Measurements from ENCODE around the gene SLC36A3.
A peak's percentile ranks its signal among the peaks of the same experiment; 100 is the strongest.

The SLC36A3 gene

DNA sequence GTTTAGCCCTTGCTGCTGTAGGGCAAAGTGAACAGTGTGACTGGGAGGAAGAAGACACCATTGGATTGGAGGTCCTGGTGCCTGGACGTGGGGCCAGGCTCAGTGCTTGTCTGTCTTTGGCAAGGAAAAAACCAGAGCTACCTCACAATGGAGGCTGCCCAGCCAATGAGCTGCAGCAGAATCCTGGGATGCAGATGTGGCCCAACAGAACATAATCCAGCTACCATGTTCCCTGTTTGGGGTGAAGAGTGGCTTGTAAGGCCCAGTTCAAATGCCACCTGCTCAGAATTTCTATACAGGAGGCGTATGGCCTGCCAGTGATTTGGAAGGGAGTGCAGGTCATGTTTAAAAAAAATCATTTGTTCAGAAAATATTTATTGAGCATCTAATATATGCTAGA lies at the start of gene SLC36A3:
Gene SLC36A3 (minus strand): TSS at position 101 of the 400 bp plus-strand sequence. CDS start 412 bp downstream, outside the sequence.
- H3K4me3 ChIP-seq (ENCODE audit: low read depth, low read length) = no peak within 1 kb of the TSS
- no peak for DNase-seq (ENCODE audit: low read depth)

DNA sequence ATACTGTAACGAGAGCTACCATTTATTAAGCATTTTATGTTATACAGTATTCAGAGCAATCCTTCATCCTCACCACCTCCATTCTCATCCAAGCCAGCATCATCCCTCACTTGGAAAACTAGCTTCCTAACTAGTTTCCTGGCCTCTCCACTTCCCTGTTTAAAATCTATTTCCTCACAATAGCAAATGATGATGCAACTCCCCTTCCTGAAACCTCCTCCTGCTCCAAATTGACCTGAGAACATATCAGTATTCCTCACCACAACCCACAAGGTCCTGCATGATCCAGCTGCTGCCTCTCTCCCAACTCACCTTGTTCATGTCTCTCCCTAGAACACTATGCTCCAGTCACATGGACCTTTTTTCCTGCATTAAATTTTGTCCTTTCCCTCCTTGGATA lies 48.1 kb upstream of the SLC36A3 start:
- no peak for DNase-seq (ENCODE audit: low read depth)
- H3K4me3 ChIP-seq (ENCODE audit: low read depth, low read length) = no peak overlapping the region

DNA sequence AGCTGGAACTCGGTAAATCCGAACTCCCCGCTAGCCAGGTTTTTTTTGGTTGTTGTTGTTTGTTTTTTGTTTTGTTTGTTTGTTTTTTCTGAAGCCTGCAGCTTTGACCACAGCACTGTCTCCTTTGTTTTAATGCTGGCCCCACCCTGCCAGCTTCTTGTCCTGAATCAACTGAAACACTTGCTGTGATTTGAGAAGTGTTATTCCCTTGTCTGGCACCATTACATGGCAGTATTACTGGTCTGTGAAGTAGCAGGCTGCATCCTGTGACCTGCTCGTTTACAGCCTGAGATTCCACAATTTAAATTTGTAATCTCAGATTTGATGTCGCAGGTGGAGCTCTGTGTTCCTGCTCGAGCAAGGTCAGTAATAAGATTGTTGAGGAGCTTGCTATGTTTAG lies 45.2 kb upstream of the SLC36A3 start:
- no peak overlapping the region for H3K4me3 ChIP-seq (ENCODE audit: low read depth, low read length)
- no peak for DNase-seq (ENCODE audit: low read depth)

- H3K4me3 ChIP-seq (ENCODE audit: low read depth, low read length) = no peak within 1 kb of the TSS
- no peak for DNase-seq (ENCODE audit: low read depth)
Measured at GRCh38 chr5:151347369-151347768, 43.8 kb upstream of the SLC36A3 start, which contains the start of gene SLC36A2. TSS of gene SLC36A2 (minus strand) at chr5:151347559. CDS start at chr5:151347460, 99 bp downstream.

- no peak overlapping the region for H3K4me3 ChIP-seq (ENCODE audit: low read depth, low read length)
- DNase-seq (ENCODE audit: low read depth) = no peak
Measured at GRCh38 chr5:151345808-151346478, 42.4 kb upstream of the SLC36A3 start.

DNA sequence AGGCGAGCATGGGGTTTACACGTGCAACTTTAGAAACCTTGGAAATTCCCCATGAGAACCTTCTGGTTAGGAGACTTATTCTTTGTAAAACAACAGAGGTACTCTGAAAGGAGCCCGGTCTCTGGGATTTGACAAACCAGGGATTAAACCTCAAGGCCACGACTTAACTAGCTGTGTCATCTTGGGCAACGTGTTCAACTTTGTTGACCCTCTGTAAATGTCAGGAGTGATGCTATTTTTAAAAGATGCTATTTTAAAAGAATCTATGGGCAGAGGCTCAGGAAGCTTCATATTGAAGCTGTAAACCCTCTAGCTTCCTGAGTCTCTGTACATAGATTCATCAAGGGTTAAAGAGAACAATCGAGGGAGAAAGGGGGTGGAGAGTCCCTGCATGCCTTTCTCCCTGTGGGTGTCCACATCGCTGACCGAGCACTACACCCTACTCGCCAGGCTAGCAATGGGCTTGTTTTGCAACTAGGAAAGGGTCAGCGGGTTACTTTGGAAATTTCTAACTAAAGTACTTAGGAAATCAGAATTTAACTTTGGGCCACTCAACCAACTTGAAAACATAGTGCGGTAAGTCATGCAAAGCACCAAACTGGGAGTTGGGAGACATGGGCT lies 41.7 kb upstream of the SLC36A3 start:
- no peak for DNase-seq (ENCODE audit: low read depth)
- no peak overlapping the region for H3K4me3 ChIP-seq (ENCODE audit: low read depth, low read length)

- no peak for DNase-seq (ENCODE audit: low read depth)
- no peak overlapping the region for H3K4me3 ChIP-seq (ENCODE audit: low read depth, low read length)
Measured at GRCh38 chr5:151344088-151344487, 40.5 kb upstream of the SLC36A3 start.

- no peak for DNase-seq (ENCODE audit: low read depth)
- no peak overlapping the region for H3K4me3 ChIP-seq (ENCODE audit: low read depth, low read length)
Measured at GRCh38 chr5:151340004-151340403, 36.4 kb upstream of the SLC36A3 start.

DNA sequence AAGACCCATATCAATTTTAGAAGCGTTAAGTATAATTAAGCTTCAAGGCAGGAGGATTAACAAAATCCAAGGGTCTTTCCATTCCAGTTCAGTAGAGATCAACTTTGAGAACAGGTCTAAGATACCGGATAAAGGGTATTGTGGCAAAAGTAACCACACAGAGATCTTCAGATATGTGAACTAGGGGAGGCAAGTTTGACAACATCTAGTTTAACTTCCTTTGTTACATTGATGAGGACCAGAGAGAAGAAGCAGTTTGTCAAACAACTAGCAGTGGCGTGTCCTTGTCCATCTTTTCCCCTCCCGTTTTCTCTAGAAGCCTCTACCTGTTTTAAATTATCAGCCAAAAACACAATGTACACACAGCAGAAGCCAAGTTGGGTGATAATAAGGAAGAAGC lies 35.2 kb upstream of the SLC36A3 start:
- DNase-seq (ENCODE audit: low read depth) = no peak
- no peak overlapping the region for H3K4me3 ChIP-seq (ENCODE audit: low read depth, low read length)

- H3K4me3 ChIP-seq (ENCODE audit: low read depth, low read length) = no peak overlapping the region
- no peak for DNase-seq (ENCODE audit: low read depth)
Measured at GRCh38 chr5:151332857-151333256, 29.3 kb upstream of the SLC36A3 start.

- DNase-seq (ENCODE audit: low read depth) = no peak
Measured at GRCh38 chr5:151328734-151329133, 25.2 kb upstream of the SLC36A3 start.

DNA sequence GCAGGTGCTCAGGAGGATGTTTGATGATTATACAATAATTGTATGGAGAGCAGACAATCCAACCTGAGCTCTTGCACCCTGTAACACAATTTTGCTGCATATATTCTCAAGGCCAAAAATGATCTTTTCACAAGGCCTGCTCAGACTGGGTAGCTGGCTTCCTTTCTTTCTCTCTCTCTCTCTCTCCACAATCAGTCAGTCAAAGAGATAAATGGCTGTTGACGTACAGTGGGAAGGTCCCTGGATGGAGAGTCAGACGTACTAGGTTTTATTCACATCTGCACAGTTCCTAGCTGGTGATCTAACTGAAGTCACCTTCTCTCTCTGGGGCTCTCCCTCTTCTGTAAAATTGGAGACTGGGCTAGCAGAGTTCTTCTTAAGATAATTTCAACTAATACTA lies 24.0 kb upstream of the SLC36A3 start:
- no peak for DNase-seq (ENCODE audit: low read depth)
- H3K4me3 ChIP-seq (ENCODE audit: low read depth, low read length) = no peak overlapping the region

More at GRCh38 chr5:151328734-151329133, 25.2 kb upstream of the SLC36A3 start:
- H3K4me3 ChIP-seq (ENCODE audit: low read depth, low read length) = no peak overlapping the region

- no peak for DNase-seq (ENCODE audit: low read depth)
- H3K4me3 ChIP-seq (ENCODE audit: low read depth, low read length) = no peak overlapping the region
Measured at GRCh38 chr5:151326266-151326665, 22.7 kb upstream of the SLC36A3 start.

GRCh38 chr5:151320481-151320880 lies 16.9 kb upstream of the SLC36A3 start:
- DNase-seq (ENCODE audit: low read depth) = no peak
- H3K4me3 ChIP-seq (ENCODE audit: low read depth, low read length) = no peak overlapping the region

DNA sequence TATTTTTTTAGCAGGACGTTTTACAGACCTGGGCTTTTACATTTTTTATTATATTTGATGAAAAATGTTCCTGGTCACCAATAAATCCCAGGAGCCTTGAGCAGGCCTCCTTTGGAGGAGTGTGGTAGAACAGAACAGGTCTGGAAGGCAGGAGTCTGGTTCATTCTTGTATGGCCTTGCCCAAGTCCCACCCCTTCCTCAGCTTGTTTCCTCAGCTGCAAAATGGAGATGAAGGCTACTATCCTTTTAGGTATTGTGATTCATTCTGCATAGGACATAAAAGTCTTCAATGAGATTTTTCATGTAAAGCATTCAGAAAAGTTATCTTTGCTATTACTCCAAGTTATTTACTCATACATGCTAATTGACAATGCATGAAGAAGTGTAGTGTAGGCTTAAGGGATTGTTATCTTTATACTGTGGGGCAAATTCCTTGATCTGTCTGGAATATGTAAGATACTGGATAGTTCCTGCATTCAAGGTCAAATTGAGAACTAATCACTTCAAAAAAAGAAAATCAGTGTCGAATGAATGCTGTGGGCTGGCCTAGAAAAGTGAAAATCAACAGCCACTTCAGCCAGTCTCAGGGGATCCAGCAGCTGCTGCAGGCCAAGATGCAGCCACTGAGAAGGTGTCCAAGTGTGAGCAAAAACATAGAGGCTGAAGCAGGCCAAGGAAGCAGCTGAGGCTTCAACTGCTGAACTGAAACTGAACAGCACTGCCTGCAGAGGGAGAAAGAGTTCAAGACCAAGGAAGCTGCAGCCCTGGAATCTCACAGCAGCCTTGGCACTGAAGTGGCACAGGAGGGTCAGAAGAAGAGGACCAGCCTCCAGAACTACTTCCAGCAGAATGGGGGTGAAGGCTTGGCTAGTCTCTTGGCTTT lies 15.5 kb upstream of the SLC36A3 start:
- peak; percentile 2 for DNase-seq (ENCODE audit: low read depth)

DNA sequence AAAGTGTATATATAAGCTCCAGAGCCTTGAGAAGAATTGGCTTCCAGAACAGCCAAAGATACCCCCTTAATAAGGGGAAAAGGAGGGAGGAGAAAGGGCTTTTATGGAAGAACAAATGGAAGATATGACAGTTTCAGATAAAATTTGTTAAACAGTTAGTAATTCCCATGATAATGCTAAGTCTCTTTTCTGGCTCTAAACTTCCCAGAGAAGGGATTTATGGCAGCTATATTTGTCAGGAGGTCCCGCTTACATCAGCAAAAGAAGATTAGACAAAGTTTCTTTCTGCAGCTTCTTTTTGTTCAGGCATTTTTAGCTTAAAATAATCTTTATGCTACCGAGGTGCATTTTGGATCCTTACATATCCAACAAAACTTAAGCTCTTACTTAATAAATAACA lies 14.3 kb upstream of the SLC36A3 start:
- DNase-seq (ENCODE audit: low read depth) = no peak
- no peak overlapping the region for H3K4me3 ChIP-seq (ENCODE audit: low read depth, low read length)

More for the DNA sequence above, 15.5 kb upstream of the SLC36A3 start:
- no peak overlapping the region for H3K4me3 ChIP-seq (ENCODE audit: low read depth, low read length)

DNA sequence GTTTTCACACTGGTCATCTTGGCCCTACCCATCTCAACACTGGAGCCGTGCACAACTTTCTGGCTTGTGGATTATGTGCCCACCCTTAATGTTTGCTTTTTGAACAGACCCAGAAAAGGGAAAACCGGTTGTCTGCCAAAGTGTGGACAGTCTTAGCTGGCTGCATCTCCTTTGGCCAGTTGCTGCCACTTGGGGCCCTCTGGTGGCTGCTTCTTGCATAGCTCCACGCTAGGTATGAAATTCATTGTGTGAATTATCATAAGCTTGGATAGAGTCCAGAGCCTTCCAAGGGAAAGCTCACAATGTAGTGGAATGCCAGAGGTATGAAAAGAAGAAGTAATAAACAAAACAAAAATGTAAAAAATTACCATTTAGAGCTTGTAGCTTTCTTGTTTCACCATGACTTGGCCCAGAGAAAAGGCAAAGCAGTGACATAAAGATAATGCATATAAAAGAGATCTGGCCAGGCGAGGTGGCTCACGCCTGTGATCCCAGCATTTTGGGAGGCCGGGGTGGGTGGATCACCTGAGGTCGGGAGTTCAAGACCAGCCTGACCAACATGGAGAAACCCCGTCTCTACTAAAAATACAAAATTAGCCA lies 12.5 kb upstream of the SLC36A3 start:
- H3K4me3 ChIP-seq (ENCODE audit: low read depth, low read length) = no peak overlapping the region
- DNase-seq (ENCODE audit: low read depth) = peak; percentile 7

DNA sequence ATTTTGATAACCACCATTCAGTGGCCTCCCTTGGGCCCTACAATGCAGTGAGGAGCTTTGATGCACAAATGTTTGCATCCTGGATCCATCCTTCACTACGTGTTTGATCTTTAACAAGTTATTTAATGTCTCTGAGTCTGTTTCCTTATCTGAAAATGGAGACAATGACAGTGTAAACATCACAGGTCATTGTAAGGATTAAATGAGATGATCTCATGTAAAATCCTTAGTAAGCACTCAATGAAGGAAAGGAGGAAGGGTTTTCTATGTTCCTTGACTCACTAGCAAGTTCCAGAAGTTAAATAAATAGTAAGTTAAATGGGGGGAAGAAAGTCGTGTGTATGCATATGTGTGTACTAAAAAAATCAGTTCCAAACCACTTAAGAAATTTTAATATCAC lies 9.8 kb upstream of the SLC36A3 start:
- H3K4me3 ChIP-seq (ENCODE audit: low read depth, low read length) = no peak overlapping the region
- DNase-seq (ENCODE audit: low read depth) = no peak

GRCh38 chr5:151312756-151313324 lies 9.3 kb upstream of the SLC36A3 start:
- H3K4me3 ChIP-seq (ENCODE audit: low read depth, low read length) = no peak overlapping the region
- no peak for DNase-seq (ENCODE audit: low read depth)
